ENCODE results near the gene ANKRD11.

DNA sequence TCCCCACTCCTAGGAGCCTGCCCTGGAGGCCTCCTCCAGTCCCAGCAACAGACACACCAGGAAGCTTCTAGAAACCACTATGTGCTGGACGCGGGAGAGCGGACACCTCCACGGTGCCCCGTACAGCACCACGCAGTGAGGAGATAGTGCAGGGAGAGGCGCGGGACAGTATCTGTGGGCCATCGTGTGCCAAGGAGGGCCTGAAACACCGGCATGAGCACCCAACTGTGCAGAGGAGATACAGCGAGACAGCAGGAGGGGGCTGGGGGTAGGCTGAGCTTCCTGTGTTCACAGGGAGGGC is 215.1 kb downstream of the ANKRD11 start:
- TF ChIP-seq EZH2 (IDR thresholded peaks at IDR 0.05; ENCODE audit: low read length, missing control alignments): no peak
- TF ChIP-seq, protein P1, sequence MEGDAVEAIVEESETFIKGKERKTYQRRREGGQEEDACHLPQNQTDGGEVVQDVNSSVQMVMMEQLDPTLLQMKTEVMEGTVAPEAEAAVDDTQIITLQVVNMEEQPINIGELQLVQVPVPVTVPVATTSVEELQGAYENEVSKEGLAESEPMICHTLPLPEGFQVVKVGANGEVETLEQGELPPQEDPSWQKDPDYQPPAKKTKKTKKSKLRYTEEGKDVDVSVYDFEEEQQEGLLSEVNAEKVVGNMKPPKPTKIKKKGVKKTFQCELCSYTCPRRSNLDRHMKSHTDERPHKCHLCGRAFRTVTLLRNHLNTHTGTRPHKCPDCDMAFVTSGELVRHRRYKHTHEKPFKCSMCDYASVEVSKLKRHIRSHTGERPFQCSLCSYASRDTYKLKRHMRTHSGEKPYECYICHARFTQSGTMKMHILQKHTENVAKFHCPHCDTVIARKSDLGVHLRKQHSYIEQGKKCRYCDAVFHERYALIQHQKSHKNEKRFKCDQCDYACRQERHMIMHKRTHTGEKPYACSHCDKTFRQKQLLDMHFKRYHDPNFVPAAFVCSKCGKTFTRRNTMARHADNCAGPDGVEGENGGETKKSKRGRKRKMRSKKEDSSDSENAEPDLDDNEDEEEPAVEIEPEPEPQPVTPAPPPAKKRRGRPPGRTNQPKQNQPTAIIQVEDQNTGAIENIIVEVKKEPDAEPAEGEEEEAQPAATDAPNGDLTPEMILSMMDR (conservative IDR thresholded peaks at IDR 0.05 in 1 of 2, IDR thresholded peaks at IDR 0.05 in 1 of 2; ENCODE audit: low read depth in 1 of 2, low read length in 2 of 2): no peak
